ENCODE results near the gene FRRS1L. TPM values are rescaled to one million over a fixed set of nuclear protein-coding genes. Genes with fewer than 3 reads are reported as not detected.
A peak's percentile ranks its signal among the peaks of the same experiment; 100 is the strongest.

Gene FRRS1L
- total and polyA plus RNA-seq, 2 of the 13 experiments (the other 11 are each of a cell fraction or from before 2014, with no cell fraction given): 0.02 to 0.03 TPM

DNA sequence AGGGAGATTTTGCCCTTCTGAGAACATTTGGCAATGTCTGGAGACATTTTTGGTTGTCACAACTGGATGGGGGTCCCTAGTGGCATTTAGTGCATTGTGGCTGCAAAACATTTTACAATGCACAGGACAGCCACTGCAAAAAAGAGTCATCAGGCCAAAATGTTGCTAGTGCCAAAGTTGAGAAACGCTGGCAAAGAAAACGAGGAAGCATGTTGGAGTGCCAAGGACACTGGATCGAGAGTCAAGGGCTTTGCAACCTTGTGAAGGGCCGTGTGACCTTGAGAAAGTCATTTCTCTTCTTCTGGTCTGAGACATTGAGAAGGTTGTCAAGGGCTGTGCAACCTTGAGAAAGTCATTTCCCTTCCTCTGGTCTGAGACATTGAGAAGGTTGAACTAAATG lies 45.7 kb upstream of the FRRS1L start (continued):
- TF ChIP-seq, protein P1, sequence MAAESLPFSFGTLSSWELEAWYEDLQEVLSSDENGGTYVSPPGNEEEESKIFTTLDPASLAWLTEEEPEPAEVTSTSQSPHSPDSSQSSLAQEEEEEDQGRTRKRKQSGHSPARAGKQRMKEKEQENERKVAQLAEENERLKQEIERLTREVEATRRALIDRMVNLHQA (CRISPR knock-in tag; IDR thresholded peaks at IDR 0.05): no peak
- TF ChIP-seq NFE2L2 (IDR thresholded peaks at IDR 0.05; ENCODE audit: low read length): no peak
- TF ChIP-seq EHMT2 (IDR thresholded peaks at IDR 0.05; ENCODE audit: borderline replicate concordance, low read depth, low read length): no peak
- TF ChIP-seq PRMT3 (CRISPR knock-in tag; IDR thresholded peaks at IDR 0.05; ENCODE audit: borderline replicate concordance, low read depth): no peak
- no peak for TF ChIP-seq ZBTB21 (CRISPR knock-in tag; IDR thresholded peaks at IDR 0.05)

DNA sequence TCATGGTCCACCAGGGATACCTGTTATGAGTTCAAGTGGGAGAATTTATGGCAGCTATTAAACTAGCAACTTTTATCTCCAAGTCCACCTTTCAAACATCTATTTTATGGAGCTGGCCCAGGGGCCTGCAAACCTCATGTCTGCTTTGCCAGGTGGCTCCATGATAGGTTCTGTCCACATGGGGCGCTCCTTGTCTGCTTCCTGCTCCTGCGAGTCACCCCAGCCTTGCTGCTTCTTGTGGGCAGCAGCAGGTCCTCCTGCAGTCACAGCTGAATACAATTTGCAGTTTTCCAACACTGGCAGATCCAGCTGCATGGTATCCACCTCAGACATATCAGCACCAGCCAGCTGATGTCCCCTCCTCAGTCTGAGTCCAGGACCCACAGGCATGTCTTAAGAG lies 39.6 kb upstream of the FRRS1L start:
- ChIA-PET POLR2A (no interaction called here), CTCF (ENCODE audit: low intra/inter-chr PET ratio, low total read pairs) (no interaction called here)
- Histone ChIP-seq H3K79me2 (ENCODE audit: insufficient read depth, low read length) (no peaks in the 10 kb centered on the region), H4K20me1 (ENCODE audit: insufficient read depth, low read length) (no peaks in the 10 kb centered on the region), H3K27ac (ENCODE audit: extremely low read length, insufficient read depth, low read length) (no peak overlapping the region), H3K9me3 (ENCODE audit: low read length) (0 out of 2 replicates have a peak, but pooled peaks cover 5% of the 10 kb centered on the region), H3K36me3 (replicated peaks in 1 of 2; ENCODE audit: control insufficient read depth in 1 of 2, insufficient read depth in 2 of 2, low read length in 2 of 2) (no peaks in the 10 kb centered on the region), H3K4me3 (replicated peaks in 1 of 3; ENCODE audit: insufficient read depth in 1 of 3, low read depth in 2 of 3, low read length in 3 of 3) (no peak overlapping the region), H2AFZ (ENCODE audit: low read length) (no peak overlapping the region), H3K9ac (ENCODE audit: insufficient read depth, low read depth, low read length) (no peak overlapping the region), H3K4me2 (ENCODE audit: low read depth, low read length) (no peak overlapping the region), H3K4me1 (ENCODE audit: insufficient read depth, low read length) (peaks cover 6% of the 10 kb centered on the region; the same call in 1 of the 2 replicates), H3K27me3 (ENCODE audit: control insufficient read depth in 1 of 2, insufficient read depth in 2 of 2, low read length in 2 of 2) (no peaks in the 10 kb centered on the region)
- no peak for FAIRE-seq
- intact Hi-C loops (cut with micrococcal nuclease; ENCODE audit: unreplicated experiment) (no loop called here), in situ Hi-C loops (cut with HindIII; ENCODE audit: extremely low pct_ligation_motif_present, low pct_unique_long_range_greater_than_20kb) (no loop called here)
- peak; percentile 7 for DNase-seq (ENCODE audit: low spot score)
- BruUV-seq (replicated peaks): no TSS peak
- 58% methylated on average over 2 of the region's 2 CpGs for WGBS (ENCODE audit: low lambda C conversion rate)
- ATAC-seq: no peak
- TF ChIP-seq ZNF263 (CRISPR knock-in tag; IDR thresholded peaks at IDR 0.05): no peak
- TF ChIP-seq RFX1 (IDR thresholded peaks at IDR 0.05): no peak
- TF ChIP-seq, protein P2, sequence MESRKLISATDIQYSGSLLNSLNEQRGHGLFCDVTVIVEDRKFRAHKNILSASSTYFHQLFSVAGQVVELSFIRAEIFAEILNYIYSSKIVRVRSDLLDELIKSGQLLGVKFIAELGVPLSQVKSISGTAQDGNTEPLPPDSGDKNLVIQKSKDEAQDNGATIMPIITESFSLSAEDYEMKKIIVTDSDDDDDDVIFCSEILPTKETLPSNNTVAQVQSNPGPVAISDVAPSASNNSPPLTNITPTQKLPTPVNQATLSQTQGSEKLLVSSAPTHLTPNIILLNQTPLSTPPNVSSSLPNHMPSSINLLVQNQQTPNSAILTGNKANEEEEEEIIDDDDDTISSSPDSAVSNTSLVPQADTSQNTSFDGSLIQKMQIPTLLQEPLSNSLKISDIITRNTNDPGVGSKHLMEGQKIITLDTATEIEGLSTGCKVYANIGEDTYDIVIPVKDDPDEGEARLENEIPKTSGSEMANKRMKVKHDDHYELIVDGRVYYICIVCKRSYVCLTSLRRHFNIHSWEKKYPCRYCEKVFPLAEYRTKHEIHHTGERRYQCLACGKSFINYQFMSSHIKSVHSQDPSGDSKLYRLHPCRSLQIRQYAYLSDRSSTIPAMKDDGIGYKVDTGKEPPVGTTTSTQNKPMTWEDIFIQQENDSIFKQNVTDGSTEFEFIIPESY (CRISPR knock-in tag; IDR thresholded peaks at IDR 0.05): no peak
- TF ChIP-seq, protein P3, sequence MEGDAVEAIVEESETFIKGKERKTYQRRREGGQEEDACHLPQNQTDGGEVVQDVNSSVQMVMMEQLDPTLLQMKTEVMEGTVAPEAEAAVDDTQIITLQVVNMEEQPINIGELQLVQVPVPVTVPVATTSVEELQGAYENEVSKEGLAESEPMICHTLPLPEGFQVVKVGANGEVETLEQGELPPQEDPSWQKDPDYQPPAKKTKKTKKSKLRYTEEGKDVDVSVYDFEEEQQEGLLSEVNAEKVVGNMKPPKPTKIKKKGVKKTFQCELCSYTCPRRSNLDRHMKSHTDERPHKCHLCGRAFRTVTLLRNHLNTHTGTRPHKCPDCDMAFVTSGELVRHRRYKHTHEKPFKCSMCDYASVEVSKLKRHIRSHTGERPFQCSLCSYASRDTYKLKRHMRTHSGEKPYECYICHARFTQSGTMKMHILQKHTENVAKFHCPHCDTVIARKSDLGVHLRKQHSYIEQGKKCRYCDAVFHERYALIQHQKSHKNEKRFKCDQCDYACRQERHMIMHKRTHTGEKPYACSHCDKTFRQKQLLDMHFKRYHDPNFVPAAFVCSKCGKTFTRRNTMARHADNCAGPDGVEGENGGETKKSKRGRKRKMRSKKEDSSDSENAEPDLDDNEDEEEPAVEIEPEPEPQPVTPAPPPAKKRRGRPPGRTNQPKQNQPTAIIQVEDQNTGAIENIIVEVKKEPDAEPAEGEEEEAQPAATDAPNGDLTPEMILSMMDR (CRISPR knock-in tag; IDR thresholded peaks at IDR 0.05): 0 out of 2 replicates have a peak, but pooled peaks have one; percentile 14
- no peak for TF ChIP-seq SP5 (CRISPR knock-in tag; IDR thresholded peaks at IDR 0.05; ENCODE audit: borderline replicate concordance, low read depth)
- TF ChIP-seq HOXD1 (CRISPR knock-in tag; IDR thresholded peaks at IDR 0.05): no peak
- 0 out of 2 replicates have a peak, but pooled peaks have one; percentile 21 for TF ChIP-seq STAG1 (CRISPR knock-in tag; IDR thresholded peaks at IDR 0.05)
- TF ChIP-seq ZNF343 (CRISPR knock-in tag; IDR thresholded peaks at IDR 0.05): peak; percentile 100
- no peak for TF ChIP-seq ZNF703 (CRISPR knock-in tag; IDR thresholded peaks at IDR 0.05; ENCODE audit: borderline replicate concordance)
- TF ChIP-seq, protein P4, sequence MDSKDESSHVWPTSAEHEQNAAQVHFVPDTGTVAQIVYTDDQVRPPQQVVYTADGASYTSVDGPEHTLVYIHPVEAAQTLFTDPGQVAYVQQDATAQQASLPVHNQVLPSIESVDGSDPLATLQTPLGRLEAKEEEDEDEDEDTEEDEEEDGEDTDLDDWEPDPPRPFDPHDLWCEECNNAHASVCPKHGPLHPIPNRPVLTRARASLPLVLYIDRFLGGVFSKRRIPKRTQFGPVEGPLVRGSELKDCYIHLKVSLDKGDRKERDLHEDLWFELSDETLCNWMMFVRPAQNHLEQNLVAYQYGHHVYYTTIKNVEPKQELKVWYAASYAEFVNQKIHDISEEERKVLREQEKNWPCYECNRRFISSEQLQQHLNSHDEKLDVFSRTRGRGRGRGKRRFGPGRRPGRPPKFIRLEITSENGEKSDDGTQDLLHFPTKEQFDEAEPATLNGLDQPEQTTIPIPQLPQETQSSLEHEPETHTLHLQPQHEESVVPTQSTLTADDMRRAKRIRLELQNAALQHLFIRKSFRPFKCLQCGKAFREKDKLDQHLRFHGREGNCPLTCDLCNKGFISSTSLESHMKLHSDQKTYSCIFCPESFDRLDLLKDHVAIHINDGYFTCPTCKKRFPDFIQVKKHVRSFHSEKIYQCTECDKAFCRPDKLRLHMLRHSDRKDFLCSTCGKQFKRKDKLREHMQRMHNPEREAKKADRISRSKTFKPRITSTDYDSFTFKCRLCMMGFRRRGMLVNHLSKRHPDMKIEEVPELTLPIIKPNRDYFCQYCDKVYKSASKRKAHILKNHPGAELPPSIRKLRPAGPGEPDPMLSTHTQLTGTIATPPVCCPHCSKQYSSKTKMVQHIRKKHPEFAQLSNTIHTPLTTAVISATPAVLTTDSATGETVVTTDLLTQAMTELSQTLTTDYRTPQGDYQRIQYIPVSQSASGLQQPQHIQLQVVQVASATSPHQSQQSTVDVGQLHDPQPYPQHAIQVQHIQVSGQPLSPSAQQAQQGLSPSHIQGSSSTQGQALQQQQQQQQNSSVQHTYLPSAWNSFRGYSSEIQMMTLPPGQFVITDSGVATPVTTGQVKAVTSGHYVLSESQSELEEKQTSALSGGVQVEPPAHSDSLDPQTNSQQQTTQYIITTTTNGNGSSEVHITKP (CRISPR knock-in tag; IDR thresholded peaks at IDR 0.05; ENCODE audit: low read depth): no peak
- no peak for TF ChIP-seq GATAD2A (CRISPR knock-in tag; IDR thresholded peaks at IDR 0.05)

Measured in HepG2 (cell line).